HepG2 (cell line): ENCODE data around the gene ABTB2. TPM values are rescaled to one million over a fixed set of nuclear protein-coding genes. Genes with fewer than 3 reads are reported as not detected.
A peak's percentile ranks its signal among the peaks of the same experiment; 100 is the strongest.

Experiments used
- FOSL2 ChIP-seq: sonication (generic); formaldehyde crosslinking; IDR thresholded peaks from 2 replicates; pipeline ENCODE4 v1.4.0; 2020; ENCODE audit warnings: missing genetic modification reagents
- FOXA1 ChIP-seq, 2 experiments: fragments of 450-650 bp in 1 of 2; sonication (generic) in 1 of 2; formaldehyde crosslinking in 1 of 2; IDR thresholded peaks; 2 replicates each; pipeline versions ENCODE4 v1.4.0 to v1.6.1; 2016 to 2020; ENCODE audit warnings: missing genetic modification reagents in 1 of 2
- GATA4 ChIP-seq: sonication (generic); IDR thresholded peaks from 2 replicates; pipeline ENCODE4 v1.6.1; 2016; ENCODE audit warnings: antibody characterized with exemption, low read depth, borderline replicate concordance
- JARID2 ChIP-seq: sonication (generic); formaldehyde crosslinking; IDR thresholded peaks from 2 replicates; pipeline ENCODE4 v1.8.1; 2023; ENCODE audit warnings: missing genetic modification reagents, inconsistent platforms; ENCODE audit not compliant: insufficient replicate concordance
- MED1 ChIP-seq: sonication (generic); formaldehyde crosslinking; IDR thresholded peaks from 2 replicates; pipeline ENCODE4 v1.4.0; 2020; ENCODE audit warnings: missing genetic modification reagents
- MEIS1 ChIP-seq: sonication (generic); formaldehyde crosslinking; IDR thresholded peaks from 2 replicates; pipeline ENCODE4 v1.9.0; 2021; ENCODE audit warnings: mild to moderate bottlenecking, missing genetic modification reagents, moderate library complexity, borderline replicate concordance
- MIXL1 ChIP-seq: IDR thresholded peaks from 2 replicates; pipeline ENCODE4 v1.6.1; 2016
- NCOA5 ChIP-seq: sonication (generic); formaldehyde crosslinking; IDR thresholded peaks from 2 replicates; pipeline ENCODE4 v1.4.0; 2020; ENCODE audit warnings: missing genetic modification reagents
- NR3C1 ChIP-seq: sonication (generic); formaldehyde crosslinking; IDR thresholded peaks from 2 replicates; pipeline ENCODE4 v1.4.0; 2020; ENCODE audit warnings: missing genetic modification reagents
- PHF8 ChIP-seq: sonication (generic); formaldehyde crosslinking; IDR thresholded peaks from 2 replicates; pipeline ENCODE4 v1.5.0; 2020; ENCODE audit warnings: missing genetic modification reagents
- RBM39 ChIP-seq: fragments of 200-400 bp; formaldehyde crosslinking; IDR thresholded peaks from one replicate; pipeline ENCODE4 v1.6.1; 2018; ENCODE audit warnings: antibody characterized with exemption, mild to moderate bottlenecking, low read depth, low read length; ENCODE audit not compliant: poor library complexity, severe bottlenecking
- SAP130 ChIP-seq: IDR thresholded peaks from 2 replicates; pipeline ENCODE4 v1.6.1; 2016; ENCODE audit warnings: low read depth
- ZNF12 ChIP-seq: sonication (generic); formaldehyde crosslinking; IDR thresholded peaks from 2 replicates; pipeline ENCODE4 v1.5.0; 2020; ENCODE audit warnings: missing genetic modification reagents
- ZNF296 ChIP-seq: sonication (generic); formaldehyde crosslinking; conservative IDR thresholded peaks from 2 replicates; pipeline ENCODE4 v1.5.0; 2020; ENCODE audit warnings: mild to moderate bottlenecking, missing genetic modification reagents
- ZNF775 ChIP-seq: sonication (generic); formaldehyde crosslinking; IDR thresholded peaks from 2 replicates; pipeline ENCODE4 v1.4.0; 2020; ENCODE audit warnings: missing genetic modification reagents, mild to moderate bottlenecking, moderate library complexity, borderline replicate concordance
- ZNF878 ChIP-seq: sonication (generic); formaldehyde crosslinking; IDR thresholded peaks from 2 replicates; pipeline ENCODE4 v1.8.1; 2023; ENCODE audit warnings: mild to moderate bottlenecking, missing genetic modification reagents, moderate library complexity
- polyA plus RNA-seq, 8 experiments: library from polyadenylated mRNA; depleted of rRNA in 3 of 8; stranded (reverse) in 7 of 8; unstranded in 1 of 8; fragments of >200 nt; fragmentation: Illumina TruSeq in 4 of 8; extraction: Trizol in 4 of 8; gene quantifications; 2 replicates each; pipeline versions ENCODE4 v1.2.1 to v1.2.3, GENCODE V29; 2011 to 2016; ENCODE audit warnings: low read depth in 4 of 8, missing spikeins in 1 of 8, mixed read lengths in 1 of 8; ENCODE audit not compliant: insufficient read depth in 1 of 8
- total RNA-seq, 5 experiments: library from RNA; depleted of rRNA; stranded (reverse); fragments of >200 nt; fragmentation: Illumina TruSeq; extraction: Trizol; gene quantifications; 2 replicates each; pipeline ENCODE4 v1.2.3, GENCODE V29; 2016; ENCODE audit warnings: low read depth in 1 of 5
- TF ChIP-seq, protein P1 (sequence below): sonication (generic); formaldehyde crosslinking; IDR thresholded peaks from 2 replicates; pipeline ENCODE4 v1.4.0; 2020; ENCODE audit warnings: missing genetic modification reagents; ENCODE audit errors: not compliant biosample characterization
- TF ChIP-seq, protein P2 (sequence below): sonication (generic); formaldehyde crosslinking; IDR thresholded peaks from 2 replicates; pipeline ENCODE4 v1.4.0; 2020; ENCODE audit warnings: missing genetic modification reagents
- TF ChIP-seq, protein P3 (sequence below): sonication (generic); formaldehyde crosslinking; IDR thresholded peaks from 2 replicates; pipeline ENCODE4 v1.4.0; 2020; ENCODE audit warnings: mild to moderate bottlenecking, missing genetic modification reagents
- TF ChIP-seq, protein P4 (sequence below): IDR thresholded peaks from 2 replicates; pipeline ENCODE4 v1.6.1; 2018; ENCODE audit warnings: missing genetic modification reagents, mild to moderate bottlenecking, missing compliant biosample characterization
- TF ChIP-seq, protein P5 (sequence below): sonication (generic); formaldehyde crosslinking; IDR thresholded peaks from 2 replicates; pipeline ENCODE4 v1.4.0; 2020; ENCODE audit warnings: missing genetic modification reagents

Gene ABTB2
- total and polyA plus RNA-seq, 2 of the 13 experiments (the other 11 are each of a cell fraction or from before 2014, with no cell fraction given) = 5.1 to 15.4 TPM

DNA sequence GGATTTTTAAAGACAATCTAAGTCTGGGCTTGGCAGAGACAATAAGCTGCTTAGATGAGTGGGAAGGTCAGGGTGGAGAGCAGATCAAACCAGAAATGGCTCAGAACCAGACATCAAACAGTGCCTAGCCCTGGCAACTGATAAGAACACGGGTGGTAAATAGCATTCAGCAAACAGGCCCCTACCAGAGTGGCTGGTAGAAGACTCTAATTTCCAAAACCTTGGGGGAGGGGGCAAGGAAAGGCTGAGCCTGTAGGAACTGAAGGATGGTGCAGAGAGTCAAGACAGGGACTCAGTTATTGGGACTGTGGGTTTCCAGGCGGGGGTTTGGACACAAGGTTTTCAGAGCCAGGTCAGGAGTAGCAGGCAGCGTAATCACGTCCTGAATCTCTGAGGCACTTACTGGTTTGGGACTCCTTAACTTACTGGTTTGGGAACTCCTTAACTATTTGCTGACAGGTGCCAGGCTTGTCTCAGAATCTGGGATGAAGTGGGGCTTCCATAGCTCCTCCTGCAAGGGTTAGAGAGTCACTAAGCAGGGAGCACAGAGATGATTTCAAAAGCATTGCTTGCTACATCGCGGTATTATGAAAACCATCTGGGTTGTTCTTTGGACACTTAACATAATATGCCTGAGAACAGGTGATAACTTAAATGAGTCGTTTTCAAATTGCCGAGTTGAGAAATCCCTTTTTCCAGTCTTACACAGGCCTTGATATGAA is 5.7 kb upstream of the ABTB2 start (continued):
- TF ChIP-seq PHF8 (CRISPR knock-in tag) = peak; percentile 22; the same call in 1 of the 2 replicates
- no peak for TF ChIP-seq ZNF12
- no peak; the same call in 1 of the 2 replicates for TF ChIP-seq FOSL2 (CRISPR knock-in tag)
- TF ChIP-seq ZNF296 (CRISPR knock-in tag) = no peak
- TF ChIP-seq MEIS1 = no peak
- no peak for TF ChIP-seq ZNF775 (CRISPR knock-in tag)
- TF ChIP-seq GATA4 = peak; percentile 71; the same call in 1 of the 2 replicates
- 0 out of 2 replicates have a peak, but pooled peaks have one; percentile 14 for TF ChIP-seq MED1 (CRISPR knock-in tag)
- TF ChIP-seq FOXA1 (IDR thresholded peaks at IDR 0.05) = no peak
- TF ChIP-seq FOXA1 (CRISPR knock-in tag; IDR thresholded peaks at IDR 0.05) = peak; percentile 71
- no peak for TF ChIP-seq JARID2 (CRISPR knock-in tag)
- no peak for TF ChIP-seq RBM39
- TF ChIP-seq, protein P1, sequence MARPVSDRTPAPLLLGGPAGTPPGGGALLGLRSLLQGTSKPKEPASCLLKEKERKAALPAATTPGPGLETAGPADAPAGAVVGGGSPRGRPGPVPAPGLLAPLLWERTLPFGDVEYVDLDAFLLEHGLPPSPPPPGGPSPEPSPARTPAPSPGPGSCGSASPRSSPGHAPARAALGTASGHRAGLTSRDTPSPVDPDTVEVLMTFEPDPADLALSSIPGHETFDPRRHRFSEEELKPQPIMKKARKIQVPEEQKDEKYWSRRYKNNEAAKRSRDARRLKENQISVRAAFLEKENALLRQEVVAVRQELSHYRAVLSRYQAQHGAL (CRISPR knock-in tag) = no peak
- TF ChIP-seq, protein P2, sequence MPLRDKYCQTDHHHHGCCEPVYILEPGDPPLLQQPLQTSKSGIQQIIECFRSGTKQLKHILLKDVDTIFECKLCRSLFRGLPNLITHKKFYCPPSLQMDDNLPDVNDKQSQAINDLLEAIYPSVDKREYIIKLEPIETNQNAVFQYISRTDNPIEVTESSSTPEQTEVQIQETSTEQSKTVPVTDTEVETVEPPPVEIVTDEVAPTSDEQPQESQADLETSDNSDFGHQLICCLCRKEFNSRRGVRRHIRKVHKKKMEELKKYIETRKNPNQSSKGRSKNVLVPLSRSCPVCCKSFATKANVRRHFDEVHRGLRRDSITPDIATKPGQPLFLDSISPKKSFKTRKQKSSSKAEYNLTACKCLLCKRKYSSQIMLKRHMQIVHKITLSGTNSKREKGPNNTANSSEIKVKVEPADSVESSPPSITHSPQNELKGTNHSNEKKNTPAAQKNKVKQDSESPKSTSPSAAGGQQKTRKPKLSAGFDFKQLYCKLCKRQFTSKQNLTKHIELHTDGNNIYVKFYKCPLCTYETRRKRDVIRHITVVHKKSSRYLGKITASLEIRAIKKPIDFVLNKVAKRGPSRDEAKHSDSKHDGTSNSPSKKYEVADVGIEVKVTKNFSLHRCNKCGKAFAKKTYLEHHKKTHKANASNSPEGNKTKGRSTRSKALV = no peak
- TF ChIP-seq, protein P3, sequence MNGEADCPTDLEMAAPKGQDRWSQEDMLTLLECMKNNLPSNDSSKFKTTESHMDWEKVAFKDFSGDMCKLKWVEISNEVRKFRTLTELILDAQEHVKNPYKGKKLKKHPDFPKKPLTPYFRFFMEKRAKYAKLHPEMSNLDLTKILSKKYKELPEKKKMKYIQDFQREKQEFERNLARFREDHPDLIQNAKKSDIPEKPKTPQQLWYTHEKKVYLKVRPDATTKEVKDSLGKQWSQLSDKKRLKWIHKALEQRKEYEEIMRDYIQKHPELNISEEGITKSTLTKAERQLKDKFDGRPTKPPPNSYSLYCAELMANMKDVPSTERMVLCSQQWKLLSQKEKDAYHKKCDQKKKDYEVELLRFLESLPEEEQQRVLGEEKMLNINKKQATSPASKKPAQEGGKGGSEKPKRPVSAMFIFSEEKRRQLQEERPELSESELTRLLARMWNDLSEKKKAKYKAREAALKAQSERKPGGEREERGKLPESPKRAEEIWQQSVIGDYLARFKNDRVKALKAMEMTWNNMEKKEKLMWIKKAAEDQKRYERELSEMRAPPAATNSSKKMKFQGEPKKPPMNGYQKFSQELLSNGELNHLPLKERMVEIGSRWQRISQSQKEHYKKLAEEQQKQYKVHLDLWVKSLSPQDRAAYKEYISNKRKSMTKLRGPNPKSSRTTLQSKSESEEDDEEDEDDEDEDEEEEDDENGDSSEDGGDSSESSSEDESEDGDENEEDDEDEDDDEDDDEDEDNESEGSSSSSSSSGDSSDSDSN (CRISPR knock-in tag) = no peak
- TF ChIP-seq NR3C1 = no peak
- TF ChIP-seq SAP130 = peak; percentile 13; the same call in 1 of the 2 replicates
- no peak for TF ChIP-seq ZNF878
- TF ChIP-seq, protein P4, sequence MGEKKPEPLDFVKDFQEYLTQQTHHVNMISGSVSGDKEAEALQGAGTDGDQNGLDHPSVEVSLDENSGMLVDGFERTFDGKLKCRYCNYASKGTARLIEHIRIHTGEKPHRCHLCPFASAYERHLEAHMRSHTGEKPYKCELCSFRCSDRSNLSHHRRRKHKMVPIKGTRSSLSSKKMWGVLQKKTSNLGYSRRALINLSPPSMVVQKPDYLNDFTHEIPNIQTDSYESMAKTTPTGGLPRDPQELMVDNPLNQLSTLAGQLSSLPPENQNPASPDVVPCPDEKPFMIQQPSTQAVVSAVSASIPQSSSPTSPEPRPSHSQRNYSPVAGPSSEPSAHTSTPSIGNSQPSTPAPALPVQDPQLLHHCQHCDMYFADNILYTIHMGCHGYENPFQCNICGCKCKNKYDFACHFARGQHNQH = no peak; the same call in 1 of the 2 replicates
- TF ChIP-seq NCOA5 (CRISPR knock-in tag) = no peak
- TF ChIP-seq, protein P5, sequence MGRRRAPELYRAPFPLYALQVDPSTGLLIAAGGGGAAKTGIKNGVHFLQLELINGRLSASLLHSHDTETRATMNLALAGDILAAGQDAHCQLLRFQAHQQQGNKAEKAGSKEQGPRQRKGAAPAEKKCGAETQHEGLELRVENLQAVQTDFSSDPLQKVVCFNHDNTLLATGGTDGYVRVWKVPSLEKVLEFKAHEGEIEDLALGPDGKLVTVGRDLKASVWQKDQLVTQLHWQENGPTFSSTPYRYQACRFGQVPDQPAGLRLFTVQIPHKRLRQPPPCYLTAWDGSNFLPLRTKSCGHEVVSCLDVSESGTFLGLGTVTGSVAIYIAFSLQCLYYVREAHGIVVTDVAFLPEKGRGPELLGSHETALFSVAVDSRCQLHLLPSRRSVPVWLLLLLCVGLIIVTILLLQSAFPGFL (CRISPR knock-in tag) = no peak
- no peak for TF ChIP-seq MIXL1 (CRISPR knock-in tag)
